Measurements from ENCODE around the gene EEF1AKMT2. TPM values are rescaled to one million over a fixed set of nuclear protein-coding genes. Genes with fewer than 3 reads are reported as not detected.

The EEF1AKMT2 gene
- total RNA-seq, 4 donors from 2014 or later = 9.5 to 23.3 (median 18.5) TPM

DNA sequence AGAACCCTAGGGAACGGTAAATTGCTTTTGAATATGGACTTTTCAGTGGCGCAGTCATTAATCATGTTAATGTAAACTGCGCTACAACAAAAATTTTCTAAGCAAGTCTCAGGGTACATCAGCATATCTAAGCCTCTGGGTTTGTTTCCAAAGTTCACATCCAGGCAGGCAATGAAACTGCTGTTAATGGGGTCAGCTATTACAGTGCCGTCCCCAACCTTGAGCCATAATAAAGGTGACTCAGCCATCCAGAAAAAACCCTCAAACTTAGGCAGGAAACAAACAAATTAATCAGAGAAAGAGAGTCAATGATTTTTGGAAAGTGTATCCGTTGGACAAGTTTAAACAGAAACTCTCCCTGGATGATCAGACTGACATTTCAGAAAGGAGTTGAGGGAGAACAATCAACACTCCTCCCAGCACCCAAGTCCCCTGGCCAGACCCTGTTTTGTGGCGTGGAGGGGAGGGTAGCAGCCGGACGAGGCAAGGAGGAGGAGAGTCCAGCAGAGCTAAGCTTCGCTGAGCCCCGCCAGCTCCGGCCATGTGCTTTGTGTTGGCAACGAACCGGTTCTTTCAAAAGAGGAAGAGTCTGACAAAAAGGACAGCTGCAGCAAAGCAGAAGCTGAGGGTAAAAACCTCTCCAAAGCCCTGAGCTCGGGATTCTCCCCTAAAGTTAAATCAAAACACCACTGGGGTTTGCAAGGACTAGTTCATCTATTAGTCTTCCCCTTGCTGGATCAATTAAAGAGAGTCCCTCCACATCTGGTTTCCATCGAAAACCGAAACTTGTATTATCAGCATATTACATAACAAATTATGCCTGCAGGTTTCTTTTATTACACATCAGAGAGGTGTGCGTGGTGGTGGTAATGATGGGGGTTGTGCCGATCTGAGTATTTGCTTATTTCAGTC is 51.1 kb downstream of the EEF1AKMT2 start:
- Histone ChIP-seq H3K27ac (peak overlapping the region; percentile 86 to 95 (median 92)), H3K9me3 (no peaks in the 10 kb centered on the region), H3K36me3 (no peaks in the 10 kb centered on the region), H3K4me1 (peaks cover 17 to 76% (median 47%) of the 10 kb centered on the region in 4 donors), H3K27me3 (no peaks in the 10 kb centered on the region), H3K4me3 (peak overlapping the region in 3 of 4 donors; percentile 24 to 84 (median 70))
- peak; percentile 63 to 83 (median 72) for DNase-seq
- TF ChIP-seq, protein P1, sequence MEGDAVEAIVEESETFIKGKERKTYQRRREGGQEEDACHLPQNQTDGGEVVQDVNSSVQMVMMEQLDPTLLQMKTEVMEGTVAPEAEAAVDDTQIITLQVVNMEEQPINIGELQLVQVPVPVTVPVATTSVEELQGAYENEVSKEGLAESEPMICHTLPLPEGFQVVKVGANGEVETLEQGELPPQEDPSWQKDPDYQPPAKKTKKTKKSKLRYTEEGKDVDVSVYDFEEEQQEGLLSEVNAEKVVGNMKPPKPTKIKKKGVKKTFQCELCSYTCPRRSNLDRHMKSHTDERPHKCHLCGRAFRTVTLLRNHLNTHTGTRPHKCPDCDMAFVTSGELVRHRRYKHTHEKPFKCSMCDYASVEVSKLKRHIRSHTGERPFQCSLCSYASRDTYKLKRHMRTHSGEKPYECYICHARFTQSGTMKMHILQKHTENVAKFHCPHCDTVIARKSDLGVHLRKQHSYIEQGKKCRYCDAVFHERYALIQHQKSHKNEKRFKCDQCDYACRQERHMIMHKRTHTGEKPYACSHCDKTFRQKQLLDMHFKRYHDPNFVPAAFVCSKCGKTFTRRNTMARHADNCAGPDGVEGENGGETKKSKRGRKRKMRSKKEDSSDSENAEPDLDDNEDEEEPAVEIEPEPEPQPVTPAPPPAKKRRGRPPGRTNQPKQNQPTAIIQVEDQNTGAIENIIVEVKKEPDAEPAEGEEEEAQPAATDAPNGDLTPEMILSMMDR (IDR thresholded peaks at IDR 0.05) = peak in 1 of 6 experiments; percentile 7
- no peak for TF ChIP-seq POLR2A (IDR thresholded peaks at IDR 0.05)

DNA sequence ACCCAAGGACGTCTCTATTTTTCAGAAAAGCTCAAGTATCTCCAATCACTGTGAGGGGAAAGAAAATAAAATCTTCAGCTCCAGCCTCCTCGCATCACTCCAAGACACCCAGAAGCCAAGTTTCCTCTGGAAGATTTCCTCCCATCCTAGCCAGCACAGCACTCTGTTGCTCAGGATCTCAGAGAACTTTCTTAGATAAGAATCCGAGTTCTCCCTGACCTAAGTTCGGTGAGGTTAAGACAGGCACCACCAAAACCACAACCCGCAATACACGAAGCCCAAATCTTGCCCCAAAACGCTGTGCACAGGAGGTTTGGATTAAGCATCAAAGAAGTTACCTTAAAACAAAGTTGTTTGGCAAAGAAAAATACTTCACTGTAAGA is 51.7 kb downstream of the EEF1AKMT2 start:
- Histone ChIP-seq H3K9me3 (no peaks in the 10 kb centered on the region), H3K27me3 (no peaks in the 10 kb centered on the region), H3K27ac (peak overlapping the region; percentile 86 to 95 (median 92)), H3K4me3 (peak overlapping the region in 2 of 4 donors; percentile 70 to 84), H3K36me3 (no peaks in the 10 kb centered on the region), H3K4me1 (peaks cover 15 to 77% (median 49%) of the 10 kb centered on the region in 4 donors)
- TF ChIP-seq, protein P1 (IDR thresholded peaks at IDR 0.05) = no peak
- no peak for TF ChIP-seq POLR2A (IDR thresholded peaks at IDR 0.05)
- DNase-seq = no peak

DNA sequence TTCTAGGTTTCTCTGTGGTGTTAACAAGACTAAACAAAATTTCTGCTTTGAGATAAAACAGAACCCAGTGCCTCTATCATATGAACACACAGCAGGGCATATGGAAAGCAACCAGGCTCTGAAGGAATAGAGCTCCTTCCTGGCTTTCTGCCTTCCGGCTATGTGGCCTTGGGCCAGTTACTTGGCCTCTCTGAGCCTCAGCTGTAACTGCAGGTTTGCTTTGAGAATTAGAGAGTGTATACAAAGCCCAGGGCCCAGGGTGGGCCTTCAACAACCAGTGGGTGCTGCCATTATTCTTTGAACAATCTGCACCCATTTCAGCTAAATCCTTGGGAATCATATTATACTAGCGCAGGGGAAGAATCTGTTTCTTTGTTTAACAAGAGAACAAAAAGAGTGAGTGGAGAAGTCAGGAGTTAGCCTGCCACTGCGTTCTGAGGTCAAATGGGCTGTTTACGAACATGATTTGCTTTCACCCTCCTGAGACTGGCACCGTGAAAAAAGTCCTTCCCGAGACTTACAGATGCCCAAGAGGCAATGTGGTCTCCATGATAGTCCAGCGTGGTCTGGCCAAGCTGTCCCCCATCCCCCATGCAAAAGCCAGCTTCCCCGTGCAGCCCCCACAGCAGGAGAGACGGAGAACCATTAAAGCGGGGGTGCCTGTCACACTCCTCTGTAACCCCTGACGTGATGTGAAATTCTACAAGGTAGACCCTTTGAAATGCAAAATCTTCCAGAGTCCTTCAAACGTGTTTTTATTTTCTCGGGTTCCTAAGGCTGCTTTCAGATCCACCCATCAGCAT is 52.4 kb downstream of the EEF1AKMT2 start:
- Histone ChIP-seq H3K36me3 (no peaks in the 10 kb centered on the region), H3K27me3 (no peaks in the 10 kb centered on the region), H3K4me1 (peaks cover 15 to 80% (median 54%) of the 10 kb centered on the region in 4 donors), H3K9me3 (no peaks in the 10 kb centered on the region), H3K4me3 (no peak overlapping the region), H3K27ac (peak overlapping the region; percentile 86 to 95 (median 92))
- TF ChIP-seq, protein P1 (IDR thresholded peaks at IDR 0.05) = no peak
- no peak for TF ChIP-seq POLR2A (IDR thresholded peaks at IDR 0.05)
- DNase-seq = no peak

DNA sequence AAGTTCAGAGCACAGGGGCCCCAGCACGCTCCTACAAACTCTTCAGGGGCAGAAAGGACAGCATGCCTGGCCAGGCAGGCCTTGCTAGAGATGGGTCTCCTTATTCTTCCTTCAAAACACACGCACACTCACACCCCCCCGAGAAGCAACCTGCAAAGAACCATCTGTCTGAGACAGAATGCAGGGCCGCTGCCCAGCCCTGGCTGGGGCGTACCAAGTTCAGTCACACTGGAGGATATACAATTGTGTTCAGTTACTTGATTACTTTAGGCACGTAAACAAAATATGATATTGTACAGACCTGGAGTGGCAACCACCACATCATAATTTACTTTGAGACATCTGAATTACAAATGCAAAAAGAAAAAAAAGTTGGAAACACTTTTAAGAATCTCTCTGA is 53.2 kb downstream of the EEF1AKMT2 start:
- Histone ChIP-seq H3K27me3 (no peaks in the 10 kb centered on the region), H3K4me1 (peaks cover 15 to 89% (median 62%) of the 10 kb centered on the region in 4 donors), H3K4me3 (no peak overlapping the region), H3K27ac (peak overlapping the region; percentile 86 to 92 (median 90)), H3K36me3 (no peaks in the 10 kb centered on the region), H3K9me3 (no peaks in the 10 kb centered on the region)
- no peak for DNase-seq
- TF ChIP-seq POLR2A (IDR thresholded peaks at IDR 0.05) = no peak
- TF ChIP-seq, protein P1 (IDR thresholded peaks at IDR 0.05) = no peak

DNA sequence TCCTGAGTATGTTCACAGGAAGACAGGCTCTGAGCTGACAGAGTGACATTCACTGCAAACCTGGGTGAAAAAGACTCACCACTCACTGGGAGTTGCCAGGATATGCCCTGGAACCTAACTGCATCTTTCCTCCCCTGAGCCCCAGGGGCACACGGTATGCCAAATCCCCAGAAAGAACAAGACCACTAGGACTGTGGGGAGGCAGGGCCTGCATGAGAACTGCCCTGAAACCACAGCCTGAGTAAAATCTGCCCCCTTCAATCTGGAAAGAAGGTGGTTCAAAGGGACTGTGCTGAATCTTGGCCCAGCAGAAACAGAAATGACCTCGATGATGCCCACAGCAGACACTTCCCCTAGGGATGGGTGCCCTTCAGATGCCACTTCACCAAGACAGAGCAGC is 54.0 kb downstream of the EEF1AKMT2 start:
- Histone ChIP-seq H3K27ac (peak overlapping the region; percentile 1 to 92 (median 90)), H3K27me3 (no peaks in the 10 kb centered on the region), H3K4me3 (no peak overlapping the region), H3K4me1 (peaks cover 15 to 96% (median 68%) of the 10 kb centered on the region in 4 donors), H3K36me3 (no peaks in the 10 kb centered on the region), H3K9me3 (no peaks in the 10 kb centered on the region)
- TF ChIP-seq, protein P1 (IDR thresholded peaks at IDR 0.05) = no peak
- no peak for TF ChIP-seq POLR2A (IDR thresholded peaks at IDR 0.05)
- no peak for DNase-seq

Measured in Peyer's patch (tissue), 4 donors.